Measurements from ENCODE around the gene MATR3. TPM values are rescaled to one million over a fixed set of nuclear protein-coding genes. Genes with fewer than 3 reads are reported as not detected.

MATR3 gene
- total and polyA plus RNA-seq, 10 of the 15 experiments (the other 5 are each of a cell fraction or from before 2014, with no cell fraction given) = 134 to 401 (median 221) TPM

DNA sequence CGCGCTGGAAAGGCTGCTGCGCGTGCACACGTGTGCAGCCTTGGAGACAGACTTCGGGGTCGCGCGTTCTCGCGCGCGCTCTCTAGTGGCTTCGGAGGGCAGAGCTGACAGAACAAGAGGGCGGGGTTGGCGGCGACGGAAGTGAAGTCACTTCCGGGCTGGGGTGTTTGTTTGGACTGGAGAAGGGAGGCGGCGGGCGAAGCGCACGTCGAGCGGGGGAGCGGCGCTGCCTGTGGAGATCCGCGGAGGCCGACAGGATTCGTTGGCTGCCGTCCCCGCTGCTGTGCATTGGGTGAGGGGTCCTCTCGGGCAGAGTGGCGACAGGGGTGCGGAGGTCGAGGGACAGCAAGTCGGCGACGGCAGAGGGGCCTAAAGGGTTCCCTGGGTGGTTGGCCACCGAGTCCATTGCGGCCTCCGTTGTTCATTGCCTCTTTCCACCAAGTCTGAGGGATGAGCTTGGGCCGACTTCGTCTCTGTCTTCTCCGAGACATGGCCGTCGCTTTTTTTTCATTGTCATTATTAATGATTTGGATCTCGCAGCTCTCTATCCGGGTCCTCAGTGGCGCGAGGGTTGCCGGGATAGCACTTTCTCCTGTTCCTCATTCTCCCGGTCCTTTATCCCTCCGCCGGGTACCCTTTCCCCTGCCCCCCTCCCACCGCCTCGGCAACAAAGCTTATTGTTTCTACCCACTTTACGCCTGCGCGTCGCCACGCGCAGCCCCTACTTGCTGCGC is 48.3 kb downstream of the MATR3 start, which contains the start of gene PAIP2 (continued):
- TF ChIP-seq, protein P1, sequence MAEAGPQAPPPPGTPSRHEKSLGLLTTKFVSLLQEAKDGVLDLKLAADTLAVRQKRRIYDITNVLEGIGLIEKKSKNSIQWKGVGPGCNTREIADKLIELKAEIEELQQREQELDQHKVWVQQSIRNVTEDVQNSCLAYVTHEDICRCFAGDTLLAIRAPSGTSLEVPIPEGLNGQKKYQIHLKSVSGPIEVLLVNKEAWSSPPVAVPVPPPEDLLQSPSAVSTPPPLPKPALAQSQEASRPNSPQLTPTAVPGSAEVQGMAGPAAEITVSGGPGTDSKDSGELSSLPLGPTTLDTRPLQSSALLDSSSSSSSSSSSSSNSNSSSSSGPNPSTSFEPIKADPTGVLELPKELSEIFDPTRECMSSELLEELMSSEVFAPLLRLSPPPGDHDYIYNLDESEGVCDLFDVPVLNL (IDR thresholded peaks at IDR 0.05; ENCODE audit: low read depth, low read length) = no peak
- TF ChIP-seq SIX5 (IDR thresholded peaks at IDR 0.05; ENCODE audit: low read depth, low read length, severe bottlenecking) = no peak
- peak; percentile 38; the same call in 1 of the 2 replicates for TF ChIP-seq SIN3A (IDR thresholded peaks at IDR 0.05; ENCODE audit: low read depth, low read length)
- TF ChIP-seq RAD21 (IDR thresholded peaks at IDR 0.05; ENCODE audit: insufficient read depth, low read depth, low read length) = peak; percentile 58
- TF ChIP-seq, protein P2, sequence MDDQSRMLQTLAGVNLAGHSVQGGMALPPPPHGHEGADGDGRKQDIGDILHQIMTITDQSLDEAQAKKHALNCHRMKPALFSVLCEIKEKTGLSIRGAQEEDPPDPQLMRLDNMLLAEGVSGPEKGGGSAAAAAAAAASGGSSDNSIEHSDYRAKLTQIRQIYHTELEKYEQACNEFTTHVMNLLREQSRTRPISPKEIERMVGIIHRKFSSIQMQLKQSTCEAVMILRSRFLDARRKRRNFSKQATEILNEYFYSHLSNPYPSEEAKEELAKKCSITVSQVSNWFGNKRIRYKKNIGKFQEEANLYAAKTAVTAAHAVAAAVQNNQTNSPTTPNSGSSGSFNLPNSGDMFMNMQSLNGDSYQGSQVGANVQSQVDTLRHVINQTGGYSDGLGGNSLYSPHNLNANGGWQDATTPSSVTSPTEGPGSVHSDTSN (IDR thresholded peaks at IDR 0.05; ENCODE audit: insufficient replicate concordance, low read depth, low read length) = no peak
- no peak for TF ChIP-seq TCF7 (IDR thresholded peaks at IDR 0.05; ENCODE audit: borderline replicate concordance)
- TF ChIP-seq, protein P3, sequence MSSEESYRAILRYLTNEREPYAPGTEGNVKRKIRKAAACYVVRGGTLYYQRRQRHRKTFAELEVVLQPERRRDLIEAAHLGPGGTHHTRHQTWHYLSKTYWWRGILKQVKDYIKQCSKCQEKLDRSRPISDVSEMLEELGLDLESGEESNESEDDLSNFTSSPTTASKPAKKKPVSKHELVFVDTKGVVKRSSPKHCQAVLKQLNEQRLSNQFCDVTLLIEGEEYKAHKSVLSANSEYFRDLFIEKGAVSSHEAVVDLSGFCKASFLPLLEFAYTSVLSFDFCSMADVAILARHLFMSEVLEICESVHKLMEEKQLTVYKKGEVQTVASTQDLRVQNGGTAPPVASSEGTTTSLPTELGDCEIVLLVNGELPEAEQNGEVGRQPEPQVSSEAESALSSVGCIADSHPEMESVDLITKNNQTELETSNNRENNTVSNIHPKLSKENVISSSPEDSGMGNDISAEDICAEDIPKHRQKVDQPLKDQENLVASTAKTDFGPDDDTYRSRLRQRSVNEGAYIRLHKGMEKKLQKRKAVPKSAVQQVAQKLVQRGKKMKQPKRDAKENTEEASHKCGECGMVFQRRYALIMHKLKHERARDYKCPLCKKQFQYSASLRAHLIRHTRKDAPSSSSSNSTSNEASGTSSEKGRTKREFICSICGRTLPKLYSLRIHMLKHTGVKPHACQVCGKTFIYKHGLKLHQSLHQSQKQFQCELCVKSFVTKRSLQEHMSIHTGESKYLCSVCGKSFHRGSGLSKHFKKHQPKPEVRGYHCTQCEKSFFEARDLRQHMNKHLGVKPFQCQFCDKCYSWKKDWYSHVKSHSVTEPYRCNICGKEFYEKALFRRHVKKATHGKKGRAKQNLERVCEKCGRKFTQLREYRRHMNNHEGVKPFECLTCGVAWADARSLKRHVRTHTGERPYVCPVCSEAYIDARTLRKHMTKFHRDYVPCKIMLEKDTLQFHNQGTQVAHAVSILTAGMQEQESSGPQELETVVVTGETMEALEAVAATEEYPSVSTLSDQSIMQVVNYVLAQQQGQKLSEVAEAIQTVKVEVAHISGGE (CRISPR knock-in tag; IDR thresholded peaks at IDR 0.05) = no peak
- 0 out of 2 replicates have a peak, but pooled peaks have one; percentile 29 for TF ChIP-seq RFX5 (IDR thresholded peaks at IDR 0.05; ENCODE audit: low read depth, low read length)
- TF ChIP-seq KDM1A (IDR thresholded peaks at IDR 0.05; ENCODE audit: borderline replicate concordance) = no peak
- TF ChIP-seq CREM (IDR thresholded peaks at IDR 0.05; ENCODE audit: low read depth) = peak; percentile 88
- no peak for TF ChIP-seq ZNF24 (IDR thresholded peaks at IDR 0.05)
- TF ChIP-seq, protein P4, sequence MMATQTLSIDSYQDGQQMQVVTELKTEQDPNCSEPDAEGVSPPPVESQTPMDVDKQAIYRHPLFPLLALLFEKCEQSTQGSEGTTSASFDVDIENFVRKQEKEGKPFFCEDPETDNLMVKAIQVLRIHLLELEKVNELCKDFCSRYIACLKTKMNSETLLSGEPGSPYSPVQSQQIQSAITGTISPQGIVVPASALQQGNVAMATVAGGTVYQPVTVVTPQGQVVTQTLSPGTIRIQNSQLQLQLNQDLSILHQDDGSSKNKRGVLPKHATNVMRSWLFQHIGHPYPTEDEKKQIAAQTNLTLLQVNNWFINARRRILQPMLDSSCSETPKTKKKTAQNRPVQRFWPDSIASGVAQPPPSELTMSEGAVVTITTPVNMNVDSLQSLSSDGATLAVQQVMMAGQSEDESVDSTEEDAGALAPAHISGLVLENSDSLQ (IDR thresholded peaks at IDR 0.05) = peak; percentile 71
- no peak for TF ChIP-seq MTA2 (IDR thresholded peaks at IDR 0.05; ENCODE audit: low read depth)
- TF ChIP-seq RELA (IDR thresholded peaks at IDR 0.05; ENCODE audit: borderline replicate concordance, partially characterized antibody) = no peak
- 0 out of 2 replicates have a peak, but pooled peaks have one; percentile 32 for TF ChIP-seq NR2F1 (conservative IDR thresholded peaks at IDR 0.05)
- TF ChIP-seq, protein P5, sequence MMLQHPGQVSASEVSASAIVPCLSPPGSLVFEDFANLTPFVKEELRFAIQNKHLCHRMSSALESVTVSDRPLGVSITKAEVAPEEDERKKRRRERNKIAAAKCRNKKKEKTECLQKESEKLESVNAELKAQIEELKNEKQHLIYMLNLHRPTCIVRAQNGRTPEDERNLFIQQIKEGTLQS (IDR thresholded peaks at IDR 0.05; ENCODE audit: borderline replicate concordance, extremely low read depth, low read depth, low read length) = no peak
- peak; percentile 84; the same call in 1 of the 2 replicates for TF ChIP-seq PML (IDR thresholded peaks at IDR 0.05; ENCODE audit: low read length)
- TF ChIP-seq, protein P6, sequence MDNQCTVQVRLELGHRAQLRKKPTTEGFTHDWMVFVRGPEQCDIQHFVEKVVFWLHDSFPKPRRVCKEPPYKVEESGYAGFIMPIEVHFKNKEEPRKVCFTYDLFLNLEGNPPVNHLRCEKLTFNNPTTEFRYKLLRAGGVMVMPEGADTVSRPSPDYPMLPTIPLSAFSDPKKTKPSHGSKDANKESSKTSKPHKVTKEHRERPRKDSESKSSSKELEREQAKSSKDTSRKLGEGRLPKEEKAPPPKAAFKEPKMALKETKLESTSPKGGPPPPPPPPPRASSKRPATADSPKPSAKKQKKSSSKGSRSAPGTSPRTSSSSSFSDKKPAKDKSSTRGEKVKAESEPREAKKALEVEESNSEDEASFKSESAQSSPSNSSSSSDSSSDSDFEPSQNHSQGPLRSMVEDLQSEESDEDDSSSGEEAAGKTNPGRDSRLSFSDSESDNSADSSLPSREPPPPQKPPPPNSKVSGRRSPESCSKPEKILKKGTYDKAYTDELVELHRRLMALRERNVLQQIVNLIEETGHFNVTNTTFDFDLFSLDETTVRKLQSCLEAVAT (IDR thresholded peaks at IDR 0.05) = peak; percentile 87
- no peak; the same call in 1 of the 2 replicates for TF ChIP-seq FOXM1 (IDR thresholded peaks at IDR 0.05; ENCODE audit: low read depth, low read length)
- TF ChIP-seq TCF3 (IDR thresholded peaks at IDR 0.05; ENCODE audit: borderline replicate concordance, insufficient read depth, low read depth, low read length) = peak; percentile 36; the same call in 1 of the 2 replicates
- TF ChIP-seq ESRRA (IDR thresholded peaks at IDR 0.05; ENCODE audit: low read length) = no peak
